Keratinocyte (primary cell): ENCODE measurements around the gene ZFP36L2.

Experiments
- EZH2 ChIP-seq: IDR thresholded peaks from one replicate; pipeline ENCODE4 v1.6.1; 2012; ENCODE audit warnings: inconsistent platforms, mild to moderate bottlenecking, low read length, moderate library complexity
- TF ChIP-seq, protein P1 (sequence below), 3 experiments: IDR thresholded peaks in 1 of 3; conservative IDR thresholded peaks in 1 of 3; optimal IDR thresholded peaks in 1 of 3; 2 replicates in 2 of 3; 3 replicates in 1 of 3; pipeline versions ENCODE3 to v1.5.1; 2011; ENCODE audit warnings: low read length in 3 of 3, mild to moderate bottlenecking in 3 of 3, moderate library complexity in 2 of 3, control low read depth in 1 of 3, inconsistent platforms in 1 of 3; ENCODE audit not compliant: insufficient read depth in 2 of 3; ENCODE audit errors: extremely low read depth in 1 of 3

DNA sequence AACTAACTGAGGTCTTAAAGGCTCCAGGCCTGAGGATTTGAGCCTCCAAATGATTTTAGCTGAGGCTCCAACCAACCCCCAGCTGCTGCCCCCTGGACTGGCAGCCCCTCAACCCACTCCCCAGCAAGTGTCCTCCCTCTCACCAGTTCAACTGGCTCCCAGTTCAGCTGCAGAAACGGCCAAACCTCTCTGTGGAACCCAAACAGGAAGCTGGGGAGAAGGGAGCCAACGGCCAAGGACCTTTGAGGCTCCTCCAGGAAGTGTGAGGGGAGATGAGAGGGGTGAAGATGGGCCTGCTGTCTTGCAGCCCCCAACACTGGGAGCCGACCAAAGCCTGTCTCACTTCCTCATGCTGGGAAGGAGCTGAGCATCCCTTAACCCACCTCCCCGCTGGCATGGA, 24.9 kb downstream of the ZFP36L2 start:
- TF ChIP-seq, protein P1, sequence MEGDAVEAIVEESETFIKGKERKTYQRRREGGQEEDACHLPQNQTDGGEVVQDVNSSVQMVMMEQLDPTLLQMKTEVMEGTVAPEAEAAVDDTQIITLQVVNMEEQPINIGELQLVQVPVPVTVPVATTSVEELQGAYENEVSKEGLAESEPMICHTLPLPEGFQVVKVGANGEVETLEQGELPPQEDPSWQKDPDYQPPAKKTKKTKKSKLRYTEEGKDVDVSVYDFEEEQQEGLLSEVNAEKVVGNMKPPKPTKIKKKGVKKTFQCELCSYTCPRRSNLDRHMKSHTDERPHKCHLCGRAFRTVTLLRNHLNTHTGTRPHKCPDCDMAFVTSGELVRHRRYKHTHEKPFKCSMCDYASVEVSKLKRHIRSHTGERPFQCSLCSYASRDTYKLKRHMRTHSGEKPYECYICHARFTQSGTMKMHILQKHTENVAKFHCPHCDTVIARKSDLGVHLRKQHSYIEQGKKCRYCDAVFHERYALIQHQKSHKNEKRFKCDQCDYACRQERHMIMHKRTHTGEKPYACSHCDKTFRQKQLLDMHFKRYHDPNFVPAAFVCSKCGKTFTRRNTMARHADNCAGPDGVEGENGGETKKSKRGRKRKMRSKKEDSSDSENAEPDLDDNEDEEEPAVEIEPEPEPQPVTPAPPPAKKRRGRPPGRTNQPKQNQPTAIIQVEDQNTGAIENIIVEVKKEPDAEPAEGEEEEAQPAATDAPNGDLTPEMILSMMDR (optimal IDR thresholded peaks at IDR 0.05 in 1 of 3, IDR thresholded peaks at IDR 0.05 in 1 of 3, conservative IDR thresholded peaks at IDR 0.05 in 1 of 3; ENCODE audit: extremely low read depth in 1 of 3, insufficient read depth in 2 of 3, low read length in 3 of 3), result no peak
- no peak for TF ChIP-seq EZH2
